ENCODE data around the gene BAD. TPM values are rescaled to one million over a fixed set of nuclear protein-coding genes. Genes with fewer than 3 reads are reported as not detected.

Gene BAD
- polyA plus RNA-seq, 2 of the 4 experiments (the other 2 are of a cell fraction), result 33.7 to 68.4 TPM

DNA sequence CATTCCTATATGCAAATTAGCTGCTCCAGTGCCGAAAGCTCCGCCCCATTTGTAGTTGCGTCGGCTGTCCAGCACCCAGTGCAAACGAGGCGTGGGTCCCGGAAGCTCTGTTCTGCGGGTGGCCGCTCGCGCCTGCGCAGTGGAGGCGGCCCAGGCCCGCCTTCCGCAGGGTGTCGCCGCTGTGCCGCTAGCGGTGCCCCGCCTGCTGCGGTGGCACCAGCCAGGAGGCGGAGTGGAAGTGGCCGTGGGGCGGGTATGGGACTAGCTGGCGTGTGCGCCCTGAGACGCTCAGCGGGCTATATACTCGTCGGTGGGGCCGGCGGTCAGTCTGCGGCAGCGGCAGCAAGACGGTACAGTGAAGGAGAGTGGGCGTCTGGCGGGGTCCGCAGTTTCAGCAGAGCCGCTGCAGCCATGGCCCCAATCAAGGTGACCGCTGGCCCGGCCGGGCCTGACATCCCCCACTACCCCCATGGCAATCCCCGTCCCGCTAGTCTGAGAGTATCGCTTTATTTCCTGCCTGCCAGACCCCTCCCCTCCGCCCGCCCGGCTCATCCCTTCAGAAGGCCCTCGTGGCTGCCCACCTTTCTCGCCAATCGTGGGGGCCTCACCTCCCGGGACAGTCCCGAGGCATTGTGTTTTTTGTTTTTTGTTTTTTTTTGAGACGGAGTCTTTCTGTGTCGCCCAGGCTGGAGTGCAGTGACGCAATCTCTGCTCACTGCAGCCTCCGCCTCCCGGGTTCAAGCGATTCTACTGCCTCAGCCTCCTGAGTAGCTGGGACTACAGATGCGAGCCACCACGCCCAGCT is 33.7 kb upstream of the BAD start, which contains the start of gene PRDX5 (continued):
- TF ChIP-seq, protein P1, sequence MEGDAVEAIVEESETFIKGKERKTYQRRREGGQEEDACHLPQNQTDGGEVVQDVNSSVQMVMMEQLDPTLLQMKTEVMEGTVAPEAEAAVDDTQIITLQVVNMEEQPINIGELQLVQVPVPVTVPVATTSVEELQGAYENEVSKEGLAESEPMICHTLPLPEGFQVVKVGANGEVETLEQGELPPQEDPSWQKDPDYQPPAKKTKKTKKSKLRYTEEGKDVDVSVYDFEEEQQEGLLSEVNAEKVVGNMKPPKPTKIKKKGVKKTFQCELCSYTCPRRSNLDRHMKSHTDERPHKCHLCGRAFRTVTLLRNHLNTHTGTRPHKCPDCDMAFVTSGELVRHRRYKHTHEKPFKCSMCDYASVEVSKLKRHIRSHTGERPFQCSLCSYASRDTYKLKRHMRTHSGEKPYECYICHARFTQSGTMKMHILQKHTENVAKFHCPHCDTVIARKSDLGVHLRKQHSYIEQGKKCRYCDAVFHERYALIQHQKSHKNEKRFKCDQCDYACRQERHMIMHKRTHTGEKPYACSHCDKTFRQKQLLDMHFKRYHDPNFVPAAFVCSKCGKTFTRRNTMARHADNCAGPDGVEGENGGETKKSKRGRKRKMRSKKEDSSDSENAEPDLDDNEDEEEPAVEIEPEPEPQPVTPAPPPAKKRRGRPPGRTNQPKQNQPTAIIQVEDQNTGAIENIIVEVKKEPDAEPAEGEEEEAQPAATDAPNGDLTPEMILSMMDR (IDR thresholded peaks at IDR 0.05), result peak; percentile 60
- peak; percentile 60 to 82; a peak in 3 of 4 replicates for TF ChIP-seq CEBPB (IDR thresholded peaks at IDR 0.05)

DNA sequence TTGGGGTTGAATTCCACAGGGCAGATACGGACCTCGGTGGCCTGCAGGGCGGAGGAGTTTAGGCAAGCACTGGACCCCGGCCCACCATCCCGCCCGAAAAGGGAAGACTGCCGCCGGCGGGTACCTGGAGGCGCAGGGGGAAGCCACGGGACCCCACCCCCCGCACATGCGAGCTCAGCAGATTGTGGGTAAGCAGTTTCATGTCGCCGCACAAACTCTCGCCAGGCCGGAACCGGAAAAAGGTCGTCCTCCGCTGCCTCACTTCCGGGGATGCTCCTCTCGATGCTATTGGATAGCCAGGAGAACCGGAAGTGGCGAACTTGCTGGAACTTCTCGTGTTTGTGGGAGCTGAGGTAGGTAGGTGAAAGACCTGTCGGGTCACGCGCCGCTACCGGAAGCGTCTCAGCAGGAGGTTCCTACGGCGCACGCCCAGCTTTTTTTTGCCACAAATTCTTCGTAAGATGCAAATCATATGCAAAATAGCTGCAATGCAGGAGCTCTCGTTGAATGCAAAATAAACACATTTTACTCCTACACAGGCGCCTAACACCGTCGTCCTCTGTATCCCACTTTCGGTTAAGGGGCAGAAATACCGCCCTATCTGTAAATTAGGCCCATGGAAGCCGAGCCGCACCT is 33.0 kb upstream of the BAD start, which contains the start of gene TRMT112:
Gene TRMT112, minus strand, starts transcription at position 235 of the 636 bp plus-strand sequence. Its CDS starts 33 bp downstream, at position 202.
- 2% methylated on average over 40 of the region's 43 CpGs for WGBS (ENCODE audit: missing lambda C conversion rate)
- ChIA-PET CTCF (interaction anchor here (0.6 to 20.7 kb wide), 20 partner anchors 8 to 1530 kb away, joined by 3 to 996 read pairs (median 3); partner anchors contain the start of genes CATSPERZ, CCDC88B, ESRRA and FERMT3), POLR2A (interaction anchor here (0.6 to 2.9 kb wide), 27 partner anchors 9 to 497 kb away, joined by 3 to 50 read pairs (median 7); partner anchors contain the start of genes BAD, CCDC88B, ESRRA and FKBP2)
- Histone ChIP-seq H3K4me1 (peaks cover 14% of the 10 kb centered on the region), H3K4me2 (peak within 1 kb of the TSS; percentile 87), H3K27ac (peak within 1 kb of the TSS; percentile 97 to 98), H3K9me3 (no peaks in the 10 kb centered on the region), H3K4me3 (peak within 1 kb of the TSS; percentile 80)
- peak; percentile 99 for FAIRE-seq
- peak; percentile 95 to 99 for DNase-seq (ENCODE audit: low read depth in 1 of 2, low spot score in 1 of 2)
- peak; percentile 83 to 90 for ATAC-seq
- TF ChIP-seq, protein P2, sequence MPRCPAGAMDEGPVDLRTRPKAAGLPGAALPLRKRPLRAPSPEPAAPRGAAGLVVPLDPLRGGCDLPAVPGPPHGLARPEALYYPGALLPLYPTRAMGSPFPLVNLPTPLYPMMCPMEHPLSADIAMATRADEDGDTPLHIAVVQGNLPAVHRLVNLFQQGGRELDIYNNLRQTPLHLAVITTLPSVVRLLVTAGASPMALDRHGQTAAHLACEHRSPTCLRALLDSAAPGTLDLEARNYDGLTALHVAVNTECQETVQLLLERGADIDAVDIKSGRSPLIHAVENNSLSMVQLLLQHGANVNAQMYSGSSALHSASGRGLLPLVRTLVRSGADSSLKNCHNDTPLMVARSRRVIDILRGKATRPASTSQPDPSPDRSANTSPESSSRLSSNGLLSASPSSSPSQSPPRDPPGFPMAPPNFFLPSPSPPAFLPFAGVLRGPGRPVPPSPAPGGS (IDR thresholded peaks at IDR 0.05), result peak; percentile 67; the same call in 2 of the 3 replicates
- TF ChIP-seq POLR2A (IDR thresholded peaks at IDR 0.05; ENCODE audit: low read length) (peak; percentile 76), KDM5A (IDR thresholded peaks at IDR 0.05) (peak; percentile 1; the same call in 1 of the 2 replicates), MAFK (IDR thresholded peaks at IDR 0.05; ENCODE audit: partially characterized antibody) (peak; percentile 99), JUN (IDR thresholded peaks at IDR 0.05) (peak; percentile 56 to 83), ZNF302 (CRISPR knock-in tag; IDR thresholded peaks at IDR 0.05) (no peak), POLR2AphosphoS2 (conservative IDR thresholded peaks at IDR 0.05; ENCODE audit: low read length) (no peak), SMC3 (IDR thresholded peaks at IDR 0.05) (no peak), FOSB (CRISPR knock-in tag; IDR thresholded peaks at IDR 0.05) (no peak), RFX5 (IDR thresholded peaks at IDR 0.05) (peak; percentile 46; the same call in 1 of the 2 replicates), PHF8 (IDR thresholded peaks at IDR 0.05; ENCODE audit: borderline replicate concordance, low read depth) (0 out of 2 replicates have a peak, but pooled peaks have one; percentile 48), FOXS1 (CRISPR knock-in tag; IDR thresholded peaks at IDR 0.05) (no peak), BHLHE40 (IDR thresholded peaks at IDR 0.05; ENCODE audit: low read depth, low read length) (peak; percentile 69; the same call in 1 of the 2 replicates), GATA3 (IDR thresholded peaks at IDR 0.05; ENCODE audit: borderline replicate concordance) (peak; percentile 27; the same call in 1 of the 2 replicates), CBX2 (IDR thresholded peaks at IDR 0.05; ENCODE audit: borderline replicate concordance, low read depth) (no peak)
- TF ChIP-seq, protein P3, sequence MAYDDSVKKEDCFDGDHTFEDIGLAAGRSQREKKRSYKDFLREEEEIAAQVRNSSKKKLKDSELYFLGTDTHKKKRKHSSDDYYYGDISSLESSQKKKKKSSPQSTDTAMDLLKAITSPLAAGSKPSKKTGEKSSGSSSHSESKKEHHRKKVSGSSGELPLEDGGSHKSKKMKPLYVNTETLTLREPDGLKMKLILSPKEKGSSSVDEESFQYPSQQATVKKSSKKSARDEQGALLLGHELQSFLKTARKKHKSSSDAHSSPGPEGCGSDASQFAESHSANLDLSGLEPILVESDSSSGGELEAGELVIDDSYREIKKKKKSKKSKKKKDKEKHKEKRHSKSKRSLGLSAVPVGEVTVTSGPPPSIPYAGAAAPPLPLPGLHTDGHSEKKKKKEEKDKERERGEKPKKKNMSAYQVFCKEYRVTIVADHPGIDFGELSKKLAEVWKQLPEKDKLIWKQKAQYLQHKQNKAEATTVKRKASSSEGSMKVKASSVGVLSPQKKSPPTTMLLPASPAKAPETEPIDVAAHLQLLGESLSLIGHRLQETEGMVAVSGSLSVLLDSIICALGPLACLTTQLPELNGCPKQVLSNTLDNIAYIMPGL (CRISPR knock-in tag; IDR thresholded peaks at IDR 0.05; ENCODE audit: borderline replicate concordance), result no peak
- TF ChIP-seq, protein P4, sequence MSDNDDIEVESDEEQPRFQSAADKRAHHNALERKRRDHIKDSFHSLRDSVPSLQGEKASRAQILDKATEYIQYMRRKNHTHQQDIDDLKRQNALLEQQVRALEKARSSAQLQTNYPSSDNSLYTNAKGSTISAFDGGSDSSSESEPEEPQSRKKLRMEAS (IDR thresholded peaks at IDR 0.05), result peak; percentile 89
- TF ChIP-seq, protein P5, sequence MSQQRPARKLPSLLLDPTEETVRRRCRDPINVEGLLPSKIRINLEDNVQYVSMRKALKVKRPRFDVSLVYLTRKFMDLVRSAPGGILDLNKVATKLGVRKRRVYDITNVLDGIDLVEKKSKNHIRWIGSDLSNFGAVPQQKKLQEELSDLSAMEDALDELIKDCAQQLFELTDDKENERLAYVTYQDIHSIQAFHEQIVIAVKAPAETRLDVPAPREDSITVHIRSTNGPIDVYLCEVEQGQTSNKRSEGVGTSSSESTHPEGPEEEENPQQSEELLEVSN (IDR thresholded peaks at IDR 0.05; ENCODE audit: borderline replicate concordance, low read depth), result peak; percentile 43; the same call in 1 of the 2 replicates
- TF ChIP-seq, protein P6, sequence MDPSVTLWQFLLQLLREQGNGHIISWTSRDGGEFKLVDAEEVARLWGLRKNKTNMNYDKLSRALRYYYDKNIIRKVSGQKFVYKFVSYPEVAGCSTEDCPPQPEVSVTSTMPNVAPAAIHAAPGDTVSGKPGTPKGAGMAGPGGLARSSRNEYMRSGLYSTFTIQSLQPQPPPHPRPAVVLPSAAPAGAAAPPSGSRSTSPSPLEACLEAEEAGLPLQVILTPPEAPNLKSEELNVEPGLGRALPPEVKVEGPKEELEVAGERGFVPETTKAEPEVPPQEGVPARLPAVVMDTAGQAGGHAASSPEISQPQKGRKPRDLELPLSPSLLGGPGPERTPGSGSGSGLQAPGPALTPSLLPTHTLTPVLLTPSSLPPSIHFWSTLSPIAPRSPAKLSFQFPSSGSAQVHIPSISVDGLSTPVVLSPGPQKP (IDR thresholded peaks at IDR 0.05; ENCODE audit: low read depth, low read length), result peak; percentile 64; the same call in 1 of the 2 replicates
- TF ChIP-seq, protein P7, sequence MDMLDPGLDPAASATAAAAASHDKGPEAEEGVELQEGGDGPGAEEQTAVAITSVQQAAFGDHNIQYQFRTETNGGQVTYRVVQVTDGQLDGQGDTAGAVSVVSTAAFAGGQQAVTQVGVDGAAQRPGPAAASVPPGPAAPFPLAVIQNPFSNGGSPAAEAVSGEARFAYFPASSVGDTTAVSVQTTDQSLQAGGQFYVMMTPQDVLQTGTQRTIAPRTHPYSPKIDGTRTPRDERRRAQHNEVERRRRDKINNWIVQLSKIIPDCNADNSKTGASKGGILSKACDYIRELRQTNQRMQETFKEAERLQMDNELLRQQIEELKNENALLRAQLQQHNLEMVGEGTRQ (IDR thresholded peaks at IDR 0.05), result peak; percentile 86

Data from A549 (cell line).